DOHH2 (cell line): ENCODE results near the gene UBE2E1.

ENCODE experiments used
- CTCF ChIP-seq: fragments of 200-600 bp; sonication (generic); IDR thresholded peaks from one replicate; pipeline ENCODE4 v1.5.1; 2014; ENCODE audit warnings: antibody characterized with exemption, mild to moderate bottlenecking, low read depth, low read length; ENCODE audit not compliant: poor library complexity, severe bottlenecking
- EZH2phosphoT487 ChIP-seq: fragments of 200-600 bp; sonication (generic); IDR thresholded peaks from 2 replicates; pipeline ENCODE4 v1.6.1; 2017; ENCODE audit warnings: borderline replicate concordance, mild to moderate bottlenecking, antibody characterized with exemption, low read length, moderate library complexity, mixed read lengths

GRCh38 chr3:23836536-23837230 lies 30.9 kb downstream of the UBE2E1 start:
- TF ChIP-seq CTCF: no peak
- no peak for TF ChIP-seq EZH2phosphoT487
